Gastroesophageal sphincter (tissue), 3 donors: ENCODE results near the gene SYNE4.
A peak's percentile ranks its signal among the peaks of the same experiment; 100 is the strongest.

Source experiments
- EP300 ChIP-seq: sonication (generic); formaldehyde crosslinking; IDR thresholded peaks from one replicate; pipeline ENCODE4 v1.6.1; 2017; ENCODE audit warnings: antibody characterized with exemption, mild to moderate bottlenecking
- POLR2A ChIP-seq, 2 donors: fragments of 450-650 bp; IDR thresholded peaks; one replicate each; pipeline ENCODE4 v1.6.1; 2017; ENCODE audit warnings: antibody characterized with exemption in 2 of 2, mild to moderate bottlenecking in 2 of 2, moderate library complexity in 1 of 2
- POLR2AphosphoS5 ChIP-seq: sonication (generic); formaldehyde crosslinking; IDR thresholded peaks from one replicate; pipeline ENCODE4 v1.6.1; 2017; ENCODE audit warnings: antibody characterized with exemption
- TF ChIP-seq, protein P1 (sequence below), 4 experiments: fragments of 200-600 bp in 2 of 4; fragments of 450-650 bp in 2 of 4; sonication (generic) in 1 of 4; IDR thresholded peaks; one replicate each; pipeline ENCODE4 v1.5.1; 2017 to 2019; ENCODE audit warnings: antibody characterized with exemption in 4 of 4, mild to moderate bottlenecking in 2 of 4, moderate library complexity in 2 of 4

- TF ChIP-seq, protein P1, sequence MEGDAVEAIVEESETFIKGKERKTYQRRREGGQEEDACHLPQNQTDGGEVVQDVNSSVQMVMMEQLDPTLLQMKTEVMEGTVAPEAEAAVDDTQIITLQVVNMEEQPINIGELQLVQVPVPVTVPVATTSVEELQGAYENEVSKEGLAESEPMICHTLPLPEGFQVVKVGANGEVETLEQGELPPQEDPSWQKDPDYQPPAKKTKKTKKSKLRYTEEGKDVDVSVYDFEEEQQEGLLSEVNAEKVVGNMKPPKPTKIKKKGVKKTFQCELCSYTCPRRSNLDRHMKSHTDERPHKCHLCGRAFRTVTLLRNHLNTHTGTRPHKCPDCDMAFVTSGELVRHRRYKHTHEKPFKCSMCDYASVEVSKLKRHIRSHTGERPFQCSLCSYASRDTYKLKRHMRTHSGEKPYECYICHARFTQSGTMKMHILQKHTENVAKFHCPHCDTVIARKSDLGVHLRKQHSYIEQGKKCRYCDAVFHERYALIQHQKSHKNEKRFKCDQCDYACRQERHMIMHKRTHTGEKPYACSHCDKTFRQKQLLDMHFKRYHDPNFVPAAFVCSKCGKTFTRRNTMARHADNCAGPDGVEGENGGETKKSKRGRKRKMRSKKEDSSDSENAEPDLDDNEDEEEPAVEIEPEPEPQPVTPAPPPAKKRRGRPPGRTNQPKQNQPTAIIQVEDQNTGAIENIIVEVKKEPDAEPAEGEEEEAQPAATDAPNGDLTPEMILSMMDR (IDR thresholded peaks at IDR 0.05) = peak in 1 of 4 experiments; percentile 13
- TF ChIP-seq POLR2A (IDR thresholded peaks at IDR 0.05) (no peak), EP300 (no peak), POLR2AphosphoS5 (no peak)
Observed at GRCh38 chr19:36030264-36031148, 21.9 kb upstream of the SYNE4 start.
